ENCODE results near the gene FIS1.

GRCh38 chr7:101239951-101240220, 5.0 kb downstream of the FIS1 start:
- TF ChIP-seq, protein P1, sequence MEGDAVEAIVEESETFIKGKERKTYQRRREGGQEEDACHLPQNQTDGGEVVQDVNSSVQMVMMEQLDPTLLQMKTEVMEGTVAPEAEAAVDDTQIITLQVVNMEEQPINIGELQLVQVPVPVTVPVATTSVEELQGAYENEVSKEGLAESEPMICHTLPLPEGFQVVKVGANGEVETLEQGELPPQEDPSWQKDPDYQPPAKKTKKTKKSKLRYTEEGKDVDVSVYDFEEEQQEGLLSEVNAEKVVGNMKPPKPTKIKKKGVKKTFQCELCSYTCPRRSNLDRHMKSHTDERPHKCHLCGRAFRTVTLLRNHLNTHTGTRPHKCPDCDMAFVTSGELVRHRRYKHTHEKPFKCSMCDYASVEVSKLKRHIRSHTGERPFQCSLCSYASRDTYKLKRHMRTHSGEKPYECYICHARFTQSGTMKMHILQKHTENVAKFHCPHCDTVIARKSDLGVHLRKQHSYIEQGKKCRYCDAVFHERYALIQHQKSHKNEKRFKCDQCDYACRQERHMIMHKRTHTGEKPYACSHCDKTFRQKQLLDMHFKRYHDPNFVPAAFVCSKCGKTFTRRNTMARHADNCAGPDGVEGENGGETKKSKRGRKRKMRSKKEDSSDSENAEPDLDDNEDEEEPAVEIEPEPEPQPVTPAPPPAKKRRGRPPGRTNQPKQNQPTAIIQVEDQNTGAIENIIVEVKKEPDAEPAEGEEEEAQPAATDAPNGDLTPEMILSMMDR (IDR thresholded peaks at IDR 0.05) = no peak
- TF ChIP-seq EP300 (IDR thresholded peaks at IDR 0.05) (no peak), POLR2AphosphoS5 (IDR thresholded peaks at IDR 0.05) (no peak), POLR2A (IDR thresholded peaks at IDR 0.05) (no peak)
